Spinal cord (tissue), 10 donors: Measurements from ENCODE around the gene SLC25A11. TPM values are rescaled to one million over a fixed set of nuclear protein-coding genes. Genes with fewer than 3 reads are reported as not detected.

Experiments used
- DNase-seq, 6 donors: peaks; one replicate each; pipeline versions ENCODE4 v3.0.0 to v3.0.0-alpha.2; 2013 to 2015; ENCODE audit warnings: low spot score in 6 of 6, low read depth in 4 of 6
- H3K27ac ChIP-seq: one replicate; pipeline ENCODE4 v1.5.1; 2013; ENCODE audit warnings: low read depth, low read length, control low read depth
- H3K27me3 ChIP-seq: one replicate; pipeline ENCODE4 v1.6.1; 2013; ENCODE audit warnings: low read length; ENCODE audit not compliant: control insufficient read depth, insufficient read depth
- H3K36me3 ChIP-seq: one replicate; pipeline ENCODE4 v1.6.1; 2013; ENCODE audit warnings: low read length; ENCODE audit not compliant: control insufficient read depth, insufficient read depth
- H3K4me1 ChIP-seq: one replicate; pipeline ENCODE4 v1.6.1; 2013; ENCODE audit warnings: low read length; ENCODE audit not compliant: control insufficient read depth, insufficient read depth
- H3K4me3 ChIP-seq: one replicate; pipeline ENCODE4 v1.5.1; 2013; ENCODE audit warnings: low read depth, low read length, control low read depth
- H3K9me3 ChIP-seq: one replicate; pipeline ENCODE4 v1.6.1; 2013; ENCODE audit warnings: low read length; ENCODE audit not compliant: control insufficient read depth, insufficient read depth
- WGBS: methylation state at CpG from one replicate; pipeline ENCODE4 v1.1.5; 2013; ENCODE audit warnings: missing lambda C conversion rate; ENCODE audit not compliant: insufficient coverage; 5-methylcytosine and 5-hydroxymethylcytosine counted together
- polyA plus RNA-seq, 2 donors: library from polyadenylated mRNA; unstranded; fragments of 120-200 nt; gene quantifications; one replicate each; pipeline ENCODE4 v1.2.1, GENCODE V29; 2013; ENCODE audit not compliant: insufficient read length in 2 of 2
- total RNA-seq, 2 donors: library from RNA; depleted of rRNA in 1 of 2; stranded (reverse); fragments of 120-200 nt in 1 of 2; fragments of >200 nt in 1 of 2; gene quantifications; one replicate each; pipeline versions ENCODE4 v1.2.3 to v1.2.4, GENCODE V29; 2013 to 2014
- donor health status: healthy.

SLC25A11 gene
- total and polyA plus RNA-seq, 4 donors: 57.2 to 95.2 (median 73.5) TPM

GRCh38 chr17:4897785-4898184 lies 42.1 kb downstream of the SLC25A11 start:
- Histone ChIP-seq H3K27ac (no peak overlapping the region), H3K27me3 (peaks cover 37% of the 10 kb centered on the region), H3K4me3 (no peak overlapping the region), H3K9me3 (no peaks in the 10 kb centered on the region), H3K36me3 (peaks cover 82% of the 10 kb centered on the region), H3K4me1 (peaks cover 46% of the 10 kb centered on the region)
- no CpG with 5 or more reads among the region's 5 CpGs for WGBS
- DNase-seq: no peak

GRCh38 chr17:4897198-4897687 lies 42.6 kb downstream of the SLC25A11 start:
- H3K4me1 ChIP-seq: peaks cover 41% of the 10 kb centered on the region
- H3K27ac ChIP-seq: no peak overlapping the region
- no peak for DNase-seq
- no peaks in the 10 kb centered on the region for H3K9me3 ChIP-seq
- WGBS: 79% methylated on average over 8 of the region's 10 CpGs
- H3K36me3 ChIP-seq: peaks cover 87% of the 10 kb centered on the region
- no peak overlapping the region for H3K4me3 ChIP-seq
- H3K27me3 ChIP-seq: peaks cover 37% of the 10 kb centered on the region

GRCh38 chr17:4896332-4897197 lies 43.3 kb downstream of the SLC25A11 start:
- Histone ChIP-seq H3K4me3 (no peak overlapping the region), H3K4me1 (peaks cover 34% of the 10 kb centered on the region), H3K27ac (no peak overlapping the region), H3K9me3 (no peaks in the 10 kb centered on the region), H3K36me3 (peaks cover 90% of the 10 kb centered on the region), H3K27me3 (peaks cover 34% of the 10 kb centered on the region)
- DNase-seq: no peak
- WGBS: 85% methylated on average over 13 of the region's 27 CpGs

GRCh38 chr17:4895657-4896331 lies 44.1 kb downstream of the SLC25A11 start:
- WGBS: 66% methylated on average over 23 of the region's 27 CpGs
- H3K27ac ChIP-seq: no peak overlapping the region
- peaks cover 26% of the 10 kb centered on the region for H3K4me1 ChIP-seq
- H3K27me3 ChIP-seq: peaks cover 26% of the 10 kb centered on the region
- H3K4me3 ChIP-seq: no peak overlapping the region
- peaks cover 90% of the 10 kb centered on the region for H3K36me3 ChIP-seq
- no peak for DNase-seq
- H3K9me3 ChIP-seq: no peaks in the 10 kb centered on the region

GRCh38 chr17:4895121-4895520 lies 44.7 kb downstream of the SLC25A11 start:
- peaks cover 93% of the 10 kb centered on the region for H3K36me3 ChIP-seq
- no peak overlapping the region for H3K4me3 ChIP-seq
- no peaks in the 10 kb centered on the region for H3K9me3 ChIP-seq
- DNase-seq: no peak
- WGBS: 92% methylated on average over 13 of the region's 13 CpGs
- peaks cover 19% of the 10 kb centered on the region for H3K27me3 ChIP-seq
- H3K4me1 ChIP-seq: peaks cover 20% of the 10 kb centered on the region
- H3K27ac ChIP-seq: no peak overlapping the region

GRCh38 chr17:4893721-4894560 lies 45.9 kb downstream of the SLC25A11 start:
- 86% methylated on average over 28 of the region's 31 CpGs for WGBS
- DNase-seq: no peak

GRCh38 chr17:4893272-4893671 lies 46.6 kb downstream of the SLC25A11 start:
- DNase-seq: no peak
- Histone ChIP-seq H3K4me1 (peaks cover 2% of the 10 kb centered on the region), H3K27ac (no peak overlapping the region), H3K36me3 (peaks cover 94% of the 10 kb centered on the region), H3K9me3 (no peaks in the 10 kb centered on the region), H3K27me3 (peaks cover 1% of the 10 kb centered on the region), H3K4me3 (no peak overlapping the region)
- WGBS: 81% methylated on average over 16 of the region's 18 CpGs

More at GRCh38 chr17:4893721-4894560, 45.9 kb downstream of the SLC25A11 start:
- Histone ChIP-seq H3K27ac (no peak overlapping the region), H3K4me3 (no peak overlapping the region), H3K9me3 (no peaks in the 10 kb centered on the region), H3K27me3 (peaks cover 8% of the 10 kb centered on the region), H3K36me3 (peaks cover 99% of the 10 kb centered on the region), H3K4me1 (peaks cover 8% of the 10 kb centered on the region)

- WGBS: 87% methylated on average over 13 of the region's 23 CpGs
- Histone ChIP-seq H3K4me3 (no peak overlapping the region), H3K4me1 (no peaks in the 10 kb centered on the region), H3K27me3 (no peaks in the 10 kb centered on the region), H3K9me3 (no peaks in the 10 kb centered on the region), H3K36me3 (peaks cover 95% of the 10 kb centered on the region), H3K27ac (no peak overlapping the region)
- no peak for DNase-seq
Measured at GRCh38 chr17:4892499-4893221, 47.2 kb downstream of the SLC25A11 start.
